HepG2 (cell line): Measurements from ENCODE around the gene SAPCD1. TPM values are rescaled to one million over a fixed set of nuclear protein-coding genes. Genes with fewer than 3 reads are reported as not detected.

Experiments used
- ARNT ChIP-seq: fragments of 450-650 bp; IDR thresholded peaks from 2 replicates; pipeline ENCODE4 v1.6.1; 2017
- CENPT ChIP-seq: sonication (generic); formaldehyde crosslinking; IDR thresholded peaks from 2 replicates; pipeline ENCODE4 v1.8.0; 2022; ENCODE audit warnings: low read depth, mild to moderate bottlenecking, moderate library complexity, missing genetic modification reagents
- CHCHD3 ChIP-seq: sonication (generic); formaldehyde crosslinking; IDR thresholded peaks from 2 replicates; pipeline ENCODE4 v1.8.0; 2022; ENCODE audit warnings: mild to moderate bottlenecking, missing genetic modification reagents, moderate library complexity
- FLYWCH1 ChIP-seq: sonication (generic); formaldehyde crosslinking; IDR thresholded peaks from 2 replicates; pipeline ENCODE4 v1.8.1; 2023; ENCODE audit warnings: mild to moderate bottlenecking, missing genetic modification reagents
- GFI1 ChIP-seq: sonication (generic); formaldehyde crosslinking; IDR thresholded peaks from 2 replicates; pipeline ENCODE4 v1.5.0; 2020; ENCODE audit warnings: missing genetic modification reagents, mild to moderate bottlenecking, borderline replicate concordance
- HMG20B ChIP-seq: conservative IDR thresholded peaks from 2 replicates; pipeline ENCODE4 v1.6.1; 2016; ENCODE audit warnings: missing genetic modification reagents, missing compliant biosample characterization
- HNF1B ChIP-seq: sonication (generic); formaldehyde crosslinking; IDR thresholded peaks from 2 replicates; pipeline ENCODE4 v1.5.1; 2020; ENCODE audit warnings: mild to moderate bottlenecking, moderate library complexity, missing genetic modification reagents
- IRX3 ChIP-seq: sonication (generic); formaldehyde crosslinking; IDR thresholded peaks from 2 replicates; pipeline ENCODE4 v1.8.1; 2023; ENCODE audit warnings: mild to moderate bottlenecking, low read depth, missing genetic modification reagents, borderline replicate concordance
- LCORL ChIP-seq, 2 experiments: fragments of 450-650 bp in 1 of 2; sonication (generic) in 1 of 2; formaldehyde crosslinking in 1 of 2; IDR thresholded peaks; 2 replicates each; pipeline versions ENCODE4 v1.5.0 to v1.6.1; 2017 to 2020; ENCODE audit warnings: antibody characterized with exemption in 1 of 2, missing genetic modification reagents in 1 of 2
- MEIS2 ChIP-seq: sonication (generic); formaldehyde crosslinking; IDR thresholded peaks from 2 replicates; pipeline ENCODE4 v1.9.0; 2021; ENCODE audit warnings: mild to moderate bottlenecking, missing genetic modification reagents
- RARA ChIP-seq: IDR thresholded peaks from 2 replicates; pipeline ENCODE4 v1.6.1; 2016; ENCODE audit warnings: missing genetic modification reagents, missing compliant biosample characterization
- RBAK ChIP-seq: sonication (generic); formaldehyde crosslinking; IDR thresholded peaks from 2 replicates; pipeline ENCODE4 v1.5.1; 2020; ENCODE audit warnings: mild to moderate bottlenecking, missing genetic modification reagents
- REPIN1 ChIP-seq: sonication (generic); formaldehyde crosslinking; IDR thresholded peaks from 2 replicates; pipeline ENCODE4 v1.8.0; 2022; ENCODE audit warnings: missing genetic modification reagents, low read depth, mild to moderate bottlenecking, borderline replicate concordance
- RFXAP ChIP-seq: sonication (generic); formaldehyde crosslinking; IDR thresholded peaks from 2 replicates; pipeline ENCODE4 v1.4.0; 2020; ENCODE audit warnings: missing genetic modification reagents, borderline replicate concordance
- SNAPC5 ChIP-seq: sonication (generic); formaldehyde crosslinking; IDR thresholded peaks from 2 replicates; pipeline ENCODE4 v1.8.1; 2023; ENCODE audit warnings: mild to moderate bottlenecking, missing genetic modification reagents, borderline replicate concordance
- STAG1 ChIP-seq: sonication (generic); formaldehyde crosslinking; IDR thresholded peaks from 2 replicates; pipeline ENCODE4 v1.4.0; 2020; ENCODE audit warnings: missing genetic modification reagents
- STAT5B ChIP-seq: sonication (generic); formaldehyde crosslinking; IDR thresholded peaks from 2 replicates; pipeline ENCODE4 v1.4.0; 2020; ENCODE audit warnings: missing genetic modification reagents
- TFDP1 ChIP-seq: IDR thresholded peaks from 2 replicates; pipeline ENCODE4 v1.6.1; 2016; ENCODE audit warnings: missing compliant biosample characterization, missing genetic modification reagents, borderline replicate concordance
- ZBTB42 ChIP-seq: sonication (generic); formaldehyde crosslinking; IDR thresholded peaks from 2 replicates; pipeline ENCODE4 v1.5.0; 2020; ENCODE audit warnings: mild to moderate bottlenecking, missing genetic modification reagents
- ZFP36L1 ChIP-seq: sonication (generic); formaldehyde crosslinking; IDR thresholded peaks from 2 replicates; pipeline ENCODE4 v1.8.0; 2022; ENCODE audit warnings: mild to moderate bottlenecking, missing genetic modification reagents, moderate library complexity
- ZHX1 ChIP-seq: sonication (generic); formaldehyde crosslinking; IDR thresholded peaks from 2 replicates; pipeline ENCODE4 v1.8.1; 2022; ENCODE audit warnings: low read depth, mild to moderate bottlenecking, missing genetic modification reagents
- ZNF333 ChIP-seq: sonication (generic); formaldehyde crosslinking; IDR thresholded peaks from 2 replicates; pipeline ENCODE4 v1.4.0; 2020; ENCODE audit warnings: mild to moderate bottlenecking, missing genetic modification reagents, borderline replicate concordance
- ZNF367 ChIP-seq: sonication (generic); formaldehyde crosslinking; IDR thresholded peaks from 2 replicates; pipeline ENCODE4 v1.4.0; 2020; ENCODE audit warnings: missing genetic modification reagents, borderline replicate concordance
- ZNF546 ChIP-seq: sonication (generic); formaldehyde crosslinking; conservative IDR thresholded peaks from 2 replicates; pipeline ENCODE4 v1.8.1; 2023; ENCODE audit warnings: mild to moderate bottlenecking, missing genetic modification reagents
- ZNF777 ChIP-seq: sonication (generic); formaldehyde crosslinking; IDR thresholded peaks from 2 replicates; pipeline ENCODE4 v1.4.0; 2020; ENCODE audit warnings: missing genetic modification reagents
- polyA plus RNA-seq, 8 experiments: library from polyadenylated mRNA; depleted of rRNA in 3 of 8; stranded (reverse) in 7 of 8; unstranded in 1 of 8; fragments of >200 nt; fragmentation: Illumina TruSeq in 4 of 8; extraction: Trizol in 4 of 8; gene quantifications; 2 replicates each; pipeline versions ENCODE4 v1.2.1 to v1.2.3, GENCODE V29; 2011 to 2016; ENCODE audit warnings: low read depth in 4 of 8, missing spikeins in 1 of 8, mixed read lengths in 1 of 8; ENCODE audit not compliant: insufficient read depth in 1 of 8
- total RNA-seq, 5 experiments: library from RNA; depleted of rRNA; stranded (reverse); fragments of >200 nt; fragmentation: Illumina TruSeq; extraction: Trizol; gene quantifications; 2 replicates each; pipeline ENCODE4 v1.2.3, GENCODE V29; 2016; ENCODE audit warnings: low read depth in 1 of 5

SAPCD1 gene
- total and polyA plus RNA-seq, 2 of the 13 experiments (the other 11 are each of a cell fraction or from before 2014, with no cell fraction given), result 2.5 to 3.9 TPM

- TF ChIP-seq ZHX1 (CRISPR knock-in tag) (0 out of 2 replicates have a peak, but pooled peaks have one; percentile 33), HMG20B (CRISPR knock-in tag) (peak; percentile 75), GFI1 (CRISPR knock-in tag) (no peak), ZFP36L1 (CRISPR knock-in tag) (no peak), RFXAP (CRISPR knock-in tag) (no peak), HNF1B (CRISPR knock-in tag) (peak; percentile 96), CHCHD3 (CRISPR knock-in tag) (no peak), TFDP1 (CRISPR knock-in tag) (peak; percentile 57; the same call in 1 of the 2 replicates), FLYWCH1 (CRISPR knock-in tag) (no peak), MEIS2 (CRISPR knock-in tag) (peak; percentile 16; the same call in 1 of the 2 replicates), ZNF777 (CRISPR knock-in tag) (no peak), ZBTB42 (no peak), IRX3 (CRISPR knock-in tag) (no peak), RARA (CRISPR knock-in tag) (peak; percentile 82), RBAK (no peak; the same call in 1 of the 2 replicates), STAT5B (CRISPR knock-in tag) (no peak), ZNF367 (no peak), ARNT (no peak), STAG1 (peak; percentile 12; the same call in 1 of the 2 replicates), ZNF546 (CRISPR knock-in tag) (no peak), ZNF333 (CRISPR knock-in tag) (no peak), CENPT (CRISPR knock-in tag) (no peak), LCORL (IDR thresholded peaks at IDR 0.05) (peak; percentile 99), LCORL (CRISPR knock-in tag; IDR thresholded peaks at IDR 0.05) (peak; percentile 97), REPIN1 (CRISPR knock-in tag) (no peak), SNAPC5 (no peak)
These were observed 14.7 kb downstream of the SAPCD1 start, which contains the start of gene VWA7 (continued) for GRCh38 chr6:31776989-31777666.
